SIG-M5 treated with dmso at 0.1 percent for 504 hours (cell line): ENCODE measurements around the gene APP.
"Not testable (repeated sequence)": the region's sequence is repeated elsewhere in the genome, so short reads cannot be mapped to it uniquely, and the experiment has no call there.

Source experiments
- DNase-seq: peaks from one replicate; lab custom pipeline; 2025; ENCODE audit not compliant: unreplicated experiment; lab: John Stamatoyannopoulos, UW

The APP gene

GRCh38 chr21:26025536-26026512 lies 144.7 kb downstream of the APP start:
- DNase-seq, result no peak

- not testable (repeated sequence) for DNase-seq
Observed at GRCh38 chr21:26023406-26023805, 147.2 kb downstream of the APP start.

GRCh38 chr21:26022598-26023337 lies 147.8 kb downstream of the APP start:
- not testable (repeated sequence) for DNase-seq

GRCh38 chr21:26020510-26020909 lies 150.1 kb downstream of the APP start:
- DNase-seq, result no peak

GRCh38 chr21:26020081-26020480 lies 150.5 kb downstream of the APP start:
- DNase-seq, result no peak

GRCh38 chr21:26019236-26019635 lies 151.3 kb downstream of the APP start:
- DNase-seq, result no peak

- no peak for DNase-seq
Observed at GRCh38 chr21:26013970-26014369, 156.6 kb downstream of the APP start.

GRCh38 chr21:26012482-26012881 lies 158.1 kb downstream of the APP start:
- DNase-seq, result not testable (repeated sequence)

GRCh38 chr21:26011292-26011940 lies 159.2 kb downstream of the APP start:
- no peak for DNase-seq

GRCh38 chr21:26007951-26008498 lies 162.5 kb downstream of the APP start:
- no peak for DNase-seq

- no peak for DNase-seq
Observed at GRCh38 chr21:26005464-26005863, 165.1 kb downstream of the APP start.

GRCh38 chr21:26003404-26003803 lies 167.2 kb downstream of the APP start:
- no peak for DNase-seq

- DNase-seq, result no peak
Observed at GRCh38 chr21:26001356-26001755, 169.2 kb downstream of the APP start.

- no peak for DNase-seq
Observed at GRCh38 chr21:25999921-26000582, 170.5 kb downstream of the APP start.

- no peak for DNase-seq
Observed at GRCh38 chr21:25997788-25998611, 172.6 kb downstream of the APP start.

GRCh38 chr21:25995278-25995677 lies 175.3 kb downstream of the APP start:
- DNase-seq, result no peak

- no peak for DNase-seq
Observed at GRCh38 chr21:25994758-25995163, 175.8 kb downstream of the APP start.

- no peak for DNase-seq
Observed at GRCh38 chr21:25988738-25989137, 181.8 kb downstream of the APP start.

GRCh38 chr21:25987531-25987930 lies 183.0 kb downstream of the APP start:
- no peak for DNase-seq

- DNase-seq, result no peak
Observed at GRCh38 chr21:25986928-25987327, 183.6 kb downstream of the APP start.
